Stimulated activated CD8-positive, alpha-beta memory T cell treated with anti-CD3 and anti-CD28 coated beads, Interleukin-4, amount 100 ng/mL, for 24 hours (primary cell): ENCODE results near the gene ACTR10.
"Not testable (repeated sequence)": the region's sequence is repeated elsewhere in the genome, so short reads cannot be mapped to it uniquely, and the experiment has no call there.

Experiments used
- DNase-seq: peaks from one replicate; pipeline ENCODE4 v3.0.0-alpha.2; 2020; ENCODE audit warnings: low read depth

The ACTR10 gene

GRCh38 chr14:58216544-58216943, 16.6 kb downstream of the ACTR10 start:
- no peak for DNase-seq

- DNase-seq: no peak
Measured at GRCh38 chr14:58227096-58227819, 27.3 kb downstream of the ACTR10 start.

GRCh38 chr14:58238252-58239243, 38.6 kb downstream of the ACTR10 start:
- no peak for DNase-seq

GRCh38 chr14:58239244-58240195, 39.6 kb downstream of the ACTR10 start:
- DNase-seq: peak; percentile 64

GRCh38 chr14:58243790-58244555, 44.0 kb downstream of the ACTR10 start:
- no peak for DNase-seq

- DNase-seq: peak; percentile 97
Measured at GRCh38 chr14:58244556-58245387, 44.8 kb downstream of the ACTR10 start, which contains the start of gene PSMA3. PSMA3 (plus strand) TSS chr14:58244843; CDS start chr14:58244921, 78 bp downstream.

GRCh38 chr14:58245562-58245961, 45.6 kb downstream of the ACTR10 start:
- no peak for DNase-seq

GRCh38 chr14:58249611-58250010, 49.7 kb downstream of the ACTR10 start:
- no peak for DNase-seq

GRCh38 chr14:58258156-58258555, 58.2 kb downstream of the ACTR10 start:
- no peak for DNase-seq

GRCh38 chr14:58262005-58262404, 62.1 kb downstream of the ACTR10 start:
- not testable (repeated sequence) for DNase-seq

GRCh38 chr14:58265401-58265800, 65.5 kb downstream of the ACTR10 start:
- no peak for DNase-seq

- no peak for DNase-seq
Measured at GRCh38 chr14:58270628-58271027, 70.7 kb downstream of the ACTR10 start.

- no peak for DNase-seq
Measured at GRCh38 chr14:58272588-58273372, 72.8 kb downstream of the ACTR10 start.

GRCh38 chr14:58274881-58275280, 74.9 kb downstream of the ACTR10 start:
- no peak for DNase-seq

GRCh38 chr14:58275527-58276190, 75.7 kb downstream of the ACTR10 start:
- DNase-seq: no peak

- no peak for DNase-seq
Measured at GRCh38 chr14:58276208-58276607, 76.3 kb downstream of the ACTR10 start.

GRCh38 chr14:58278177-58278576, 78.2 kb downstream of the ACTR10 start:
- no peak for DNase-seq

- DNase-seq: no peak
Measured at GRCh38 chr14:58280954-58281787, 81.2 kb downstream of the ACTR10 start.
